Omental fat pad (tissue), 4 donors: Measurements from ENCODE around the gene COPZ2. TPM values are rescaled to one million over a fixed set of nuclear protein-coding genes. Genes with fewer than 3 reads are reported as not detected.

Experiments used
- ATAC-seq: fragments of 150-250 bp; one replicate; pipeline ENCODE4 v1.9.1; 2016; ENCODE audit warnings: mild to moderate bottlenecking, moderate library complexity; ENCODE audit not compliant: low FRiP score
- DNase-seq: peaks from one replicate; pipeline ENCODE4 v3.0.0-alpha.2; 2019; ENCODE audit warnings: low spot score
- CTCF ChIP-seq, 3 donors: fragments of 450-650 bp; IDR thresholded peaks; one replicate each; pipeline ENCODE4 v1.5.1; 2016 to 2017; ENCODE audit warnings: antibody characterized with exemption in 3 of 3, mild to moderate bottlenecking in 3 of 3, moderate library complexity in 2 of 3
- total RNA-seq, 4 donors: library from RNA; depleted of rRNA; stranded (reverse); fragments of >200 nt; gene quantifications; one replicate each; pipeline ENCODE4 v1.1.0, GENCODE V29; 2016

Gene COPZ2
- total RNA-seq, 4 donors from 2014 or later: 43.8 to 61.8 (median 49.7) TPM

- ATAC-seq (no peak), DNase-seq (no peak)
Measured at GRCh38 chr17:47997586-47997985, 40.0 kb downstream of the COPZ2 start.

DNA sequence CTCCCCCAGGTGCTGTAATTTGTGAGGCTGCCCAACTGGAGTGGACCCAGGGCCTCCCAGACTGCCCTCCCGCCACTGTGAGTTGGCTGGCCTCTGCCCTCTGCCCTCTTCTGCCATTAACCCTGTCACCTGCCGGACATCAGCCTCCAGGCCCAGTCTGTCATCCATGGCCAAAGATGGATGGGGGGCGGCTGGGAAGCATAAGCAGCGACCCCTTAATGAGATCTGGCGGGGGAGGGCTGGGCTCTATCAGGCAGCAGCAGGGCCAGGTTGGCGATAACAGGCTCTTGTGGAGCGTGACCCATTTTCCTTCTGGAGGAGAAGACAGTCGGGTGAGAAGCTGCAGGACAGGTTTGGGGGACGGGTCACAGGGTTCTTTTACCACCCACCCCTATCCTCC, 41.4 kb downstream of the COPZ2 start:
- ATAC-seq (no peak), DNase-seq (no peak)
- no peak for TF ChIP-seq CTCF (IDR thresholded peaks at IDR 0.05)

More at GRCh38 chr17:47997586-47997985, 40.0 kb downstream of the COPZ2 start:
- no peak for TF ChIP-seq CTCF (IDR thresholded peaks at IDR 0.05)

- TF ChIP-seq CTCF (IDR thresholded peaks at IDR 0.05): no peak
- ATAC-seq (no peak), DNase-seq (no peak)
Measured at GRCh38 chr17:47995241-47995935, 42.2 kb downstream of the COPZ2 start.

GRCh38 chr17:47994724-47995123, 42.9 kb downstream of the COPZ2 start:
- ATAC-seq (no peak), DNase-seq (no peak)
- TF ChIP-seq CTCF (IDR thresholded peaks at IDR 0.05): no peak

DNA sequence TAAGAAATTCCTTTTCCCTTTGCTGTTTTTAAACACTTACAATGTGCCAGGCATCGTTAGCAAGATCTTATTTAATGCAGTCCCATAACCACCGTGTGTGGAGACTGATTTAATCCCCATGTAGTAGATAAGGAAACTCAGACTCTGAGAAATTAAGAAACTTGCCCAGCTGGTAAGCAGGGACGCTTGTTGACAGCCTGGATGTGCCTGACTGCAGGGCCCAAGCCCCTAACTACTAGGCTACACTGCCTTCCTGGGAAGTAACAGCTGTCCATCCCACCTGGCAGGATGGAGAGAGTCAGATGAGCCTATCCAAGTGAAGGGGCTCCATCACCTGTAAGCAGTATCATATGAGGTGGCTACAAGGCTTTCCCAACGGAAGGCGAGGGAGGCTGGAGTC, 43.6 kb downstream of the COPZ2 start:
- TF ChIP-seq CTCF (IDR thresholded peaks at IDR 0.05): no peak
- no peak for DNase-seq
- ATAC-seq: no peak

GRCh38 chr17:47993031-47993564, 44.5 kb downstream of the COPZ2 start:
- DNase-seq (no peak), ATAC-seq (no peak)
- no peak for TF ChIP-seq CTCF (IDR thresholded peaks at IDR 0.05)

DNA sequence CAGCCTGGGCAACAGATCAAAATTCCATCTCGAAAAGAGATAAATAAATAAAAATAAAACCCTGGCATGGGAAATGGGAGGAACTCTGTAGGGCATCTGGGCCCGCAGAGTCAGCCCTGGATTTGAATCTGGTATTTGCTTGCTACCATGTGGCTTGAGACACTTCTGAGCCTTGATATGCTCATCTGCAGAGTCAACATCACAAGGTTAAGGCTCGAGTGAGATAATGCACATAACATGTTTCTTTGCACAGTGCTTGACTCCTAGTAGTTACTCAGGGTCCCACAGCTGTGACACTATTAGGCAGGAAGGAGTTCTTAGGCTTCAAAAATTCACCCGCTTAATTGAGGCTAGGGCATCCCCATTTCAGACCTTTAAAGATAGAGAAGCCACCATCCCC, 45.4 kb downstream of the COPZ2 start:
- TF ChIP-seq CTCF (IDR thresholded peaks at IDR 0.05): no peak

More for the DNA sequence above, 45.4 kb downstream of the COPZ2 start:
- ATAC-seq (no peak), DNase-seq (no peak)
